Measurements from ENCODE around the gene TNFAIP2.

Gene TNFAIP2

GRCh38 chr14:103123634-103124500 is 606 bp downstream of the TNFAIP2 start:
- no peak for DNase-seq

DNA sequence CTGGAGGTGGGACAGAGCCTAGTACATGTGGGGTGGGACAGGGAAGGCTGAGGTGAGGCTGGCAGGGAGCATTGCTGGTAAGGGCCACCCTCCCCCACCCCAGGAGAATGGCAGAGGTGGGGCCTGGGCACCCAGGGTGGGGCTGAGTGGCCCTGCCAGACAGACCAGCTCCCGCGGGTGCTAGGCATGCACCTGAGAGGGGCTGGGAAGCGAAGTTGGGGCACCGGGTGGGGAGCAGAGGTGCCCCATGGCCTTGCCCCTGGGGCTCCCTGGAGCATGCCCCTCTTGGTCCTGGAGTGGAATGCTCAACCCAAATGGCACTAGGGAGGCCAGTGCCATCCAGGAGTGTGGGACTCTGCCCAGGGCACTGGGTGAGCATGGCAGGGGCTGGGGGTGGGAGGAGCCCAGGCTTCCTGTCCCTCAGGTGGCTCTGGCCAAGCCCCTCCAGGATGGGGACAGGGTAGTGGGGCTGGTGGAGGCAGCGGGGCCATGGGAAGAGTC is 1.3 kb downstream of the TNFAIP2 start:
- no peak for DNase-seq

- DNase-seq = no peak
These were observed 2.1 kb downstream of the TNFAIP2 start for GRCh38 chr14:103125098-103126070.

DNA sequence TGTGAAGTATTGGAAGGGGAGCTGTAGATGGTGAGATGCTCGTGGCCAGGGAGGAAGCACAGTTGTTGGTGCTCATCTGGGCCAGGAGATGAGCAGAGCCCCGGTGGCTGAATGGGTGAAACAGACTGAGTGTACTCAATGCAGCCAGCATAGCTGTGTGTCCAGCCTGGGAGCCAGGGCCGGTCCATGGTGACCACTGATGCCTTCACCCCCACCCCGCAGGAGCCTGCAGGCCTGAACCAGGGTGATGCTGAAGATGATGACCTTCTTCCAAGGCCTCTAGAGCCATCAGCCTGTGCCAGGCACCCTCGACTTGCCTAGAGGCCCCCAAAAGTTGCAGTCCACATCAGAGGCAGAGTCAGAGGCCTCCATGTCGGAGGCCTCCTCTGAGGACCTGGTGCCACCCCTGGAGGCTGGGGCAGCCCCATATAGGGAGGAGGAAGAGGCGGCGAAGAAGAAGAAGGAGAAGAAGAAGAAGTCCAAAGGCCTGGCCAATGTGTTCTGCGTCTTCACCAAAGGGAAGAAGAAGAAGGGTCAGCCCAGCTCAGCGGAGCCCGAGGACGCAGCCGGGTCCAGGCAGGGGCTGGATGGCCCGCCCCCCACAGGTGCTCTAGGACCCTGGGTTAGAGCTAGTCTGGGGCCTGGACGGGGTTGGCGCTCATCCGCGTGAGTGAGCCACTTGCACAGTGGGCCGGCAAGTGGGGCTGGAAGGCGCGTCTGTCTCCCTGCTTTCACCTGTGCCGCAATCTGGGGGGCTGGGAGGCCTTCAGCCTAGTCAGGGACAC is 3.0 kb downstream of the TNFAIP2 start:
- no peak for DNase-seq

GRCh38 chr14:103126873-103127304 is 3.6 kb downstream of the TNFAIP2 start:
- DNase-seq = no peak

DNA sequence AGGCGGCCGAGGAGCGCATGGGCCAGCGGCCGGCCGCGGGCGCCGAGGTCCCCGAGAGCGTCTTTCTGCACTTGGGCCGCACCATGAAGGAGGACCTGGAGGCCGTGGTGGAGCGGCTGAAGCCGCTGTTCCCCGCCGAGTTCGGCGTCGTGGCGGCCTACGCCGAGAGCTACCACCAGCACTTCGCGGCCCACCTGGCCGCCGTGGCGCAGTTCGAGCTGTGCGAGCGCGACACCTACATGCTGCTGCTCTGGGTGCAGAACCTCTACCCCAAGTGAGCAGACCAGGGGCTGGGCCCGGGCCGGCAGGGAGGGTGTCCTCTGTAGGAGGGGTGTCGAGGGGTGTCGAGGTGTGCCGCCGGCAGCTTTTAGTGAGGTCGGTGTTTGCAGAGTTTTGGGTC is 4.1 kb downstream of the TNFAIP2 start:
- DNase-seq = no peak

- no peak for DNase-seq
These were observed 4.8 kb downstream of the TNFAIP2 start for GRCh38 chr14:103127861-103128598.

DNA sequence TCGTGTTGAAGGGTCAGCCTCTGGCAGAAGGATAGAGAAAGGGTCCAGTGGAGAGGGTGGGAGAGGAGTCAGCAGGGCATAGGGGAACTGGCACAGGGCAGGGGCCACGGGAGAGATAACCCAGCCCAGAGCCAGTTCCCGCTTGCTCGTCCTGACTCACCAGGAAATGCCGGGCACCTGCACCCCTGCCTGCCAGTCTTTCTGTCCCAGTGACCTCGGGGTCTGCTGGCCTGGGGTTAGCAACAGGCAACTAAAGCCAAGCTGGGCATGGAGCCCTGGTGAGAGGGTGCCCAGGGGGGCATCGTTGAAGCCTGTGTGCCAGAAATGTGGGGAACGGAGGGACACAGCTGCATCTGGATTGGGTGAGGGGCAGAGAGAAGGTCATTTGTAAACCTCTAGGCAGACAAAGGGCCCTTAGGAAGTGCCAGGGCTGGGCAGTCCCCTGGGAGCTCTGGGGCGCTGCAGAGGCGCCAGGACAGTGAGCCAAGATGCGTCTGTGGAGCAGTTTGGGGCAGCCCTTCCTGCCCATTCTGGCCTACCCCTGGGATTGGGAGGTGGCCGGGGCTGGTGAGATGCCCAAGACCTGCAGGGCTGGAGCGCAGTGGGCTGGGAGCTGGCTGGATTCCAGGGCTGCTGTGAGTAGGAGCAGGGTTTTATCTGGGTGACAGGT is 5.5 kb downstream of the TNFAIP2 start:
- no peak for DNase-seq

GRCh38 chr14:103129301-103130016 is 6.2 kb downstream of the TNFAIP2 start:
- no peak for DNase-seq

DNA sequence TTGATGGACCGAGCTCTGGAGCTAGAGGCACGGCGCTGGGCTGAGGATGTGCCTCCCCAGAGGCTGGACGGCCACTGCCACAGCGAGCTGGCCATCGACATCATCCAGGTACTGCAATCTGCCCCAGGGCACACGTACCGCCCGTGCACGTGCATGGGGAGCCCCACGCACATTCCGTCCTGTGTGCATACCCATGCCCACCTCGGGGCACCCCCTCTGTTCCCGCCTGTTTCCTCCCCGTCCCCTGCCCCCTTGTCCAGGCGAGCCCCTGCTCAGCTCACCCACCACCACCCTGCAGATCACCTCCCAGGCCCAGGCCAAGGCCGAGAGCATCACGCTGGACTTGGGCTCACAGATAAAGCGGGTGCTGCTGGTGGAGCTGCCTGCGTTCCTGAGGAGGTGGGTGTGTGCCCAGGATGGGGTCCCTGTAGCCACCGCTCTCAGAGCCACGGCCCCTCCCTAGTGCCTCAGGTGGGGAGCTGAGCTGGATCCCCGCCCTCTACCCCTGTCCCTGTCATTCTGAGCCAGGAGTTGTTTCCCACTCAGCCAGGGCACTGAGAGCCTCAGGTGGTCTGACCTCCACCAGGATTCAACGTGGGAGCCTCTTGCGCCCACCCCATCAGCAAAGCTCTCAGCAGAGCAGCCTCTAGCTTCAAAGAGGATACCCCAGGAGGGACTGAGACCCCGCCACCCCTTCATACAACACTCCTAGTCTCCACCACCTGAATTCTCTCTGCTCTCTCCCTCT is 6.9 kb downstream of the TNFAIP2 start:
- DNase-seq = no peak

DNA sequence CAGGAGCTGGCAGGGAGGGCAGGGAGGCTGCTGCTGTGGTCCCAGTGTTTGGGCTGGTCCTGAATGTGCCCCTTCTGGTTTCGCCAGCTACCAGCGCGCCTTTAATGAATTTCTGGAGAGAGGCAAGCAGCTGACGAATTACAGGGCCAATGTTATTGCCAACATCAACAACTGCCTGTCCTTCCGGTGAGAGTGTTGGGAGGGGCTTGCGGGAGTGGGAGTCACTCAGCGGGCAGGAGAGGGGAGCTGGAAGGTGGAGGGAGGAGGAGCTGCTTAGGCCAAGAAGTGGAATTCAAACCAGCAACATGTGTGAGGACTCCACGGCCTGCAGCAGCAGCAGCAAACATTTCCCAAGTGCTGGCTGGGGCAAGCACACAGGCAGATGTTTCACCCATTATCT is 7.7 kb downstream of the TNFAIP2 start:
- peak; percentile 62 for DNase-seq

- DNase-seq = no peak
These were observed 8.3 kb downstream of the TNFAIP2 start for GRCh38 chr14:103131580-103131979.

GRCh38 chr14:103132381-103133209 is 9.3 kb downstream of the TNFAIP2 start:
- DNase-seq = no peak

DNA sequence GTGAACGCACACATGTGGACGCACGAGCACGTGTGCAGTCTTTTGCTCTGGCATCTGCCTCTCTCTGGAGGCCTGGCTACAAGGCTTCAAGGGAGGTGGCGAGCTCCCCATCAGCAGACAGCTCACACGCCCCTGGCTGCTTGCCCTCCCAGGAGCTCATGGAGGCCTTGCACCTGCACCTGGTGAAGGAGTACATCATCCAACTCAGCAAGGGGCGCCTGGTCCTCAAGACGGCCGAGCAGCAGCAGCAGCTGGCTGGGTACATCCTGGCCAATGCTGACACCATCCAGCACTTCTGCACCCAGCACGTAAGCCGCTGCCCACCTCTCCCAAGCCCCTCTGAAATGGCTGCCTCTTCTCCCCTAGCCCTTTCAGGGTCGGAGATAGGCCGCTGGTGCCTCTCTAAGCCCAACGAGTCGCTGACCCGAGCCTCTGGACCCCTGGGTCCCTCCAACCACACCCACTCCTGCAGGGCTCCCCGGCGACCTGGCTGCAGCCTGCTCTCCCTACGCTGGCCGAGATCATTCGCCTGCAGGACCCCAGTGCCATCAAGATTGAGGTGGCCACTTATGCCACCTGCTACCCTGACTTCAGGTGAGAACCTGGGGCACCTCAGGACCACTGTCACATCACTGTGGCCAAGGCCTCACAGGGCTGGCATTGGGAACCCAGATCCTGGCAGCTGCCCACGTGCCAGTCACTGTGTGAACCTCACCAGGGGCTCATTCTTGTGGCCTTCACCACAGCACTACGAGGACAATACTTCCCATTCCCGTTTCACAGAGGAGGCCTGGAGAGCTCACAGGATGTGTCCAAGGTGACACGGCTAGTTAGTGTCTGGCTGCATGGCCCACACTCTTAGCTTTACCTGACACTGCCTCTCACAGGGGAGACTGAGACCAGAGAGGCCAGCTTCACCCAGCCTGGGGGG is 10.2 kb downstream of the TNFAIP2 start:
- DNase-seq = no peak

GRCh38 chr14:103134405-103134804 is 11.1 kb downstream of the TNFAIP2 start:
- no peak for DNase-seq

DNA sequence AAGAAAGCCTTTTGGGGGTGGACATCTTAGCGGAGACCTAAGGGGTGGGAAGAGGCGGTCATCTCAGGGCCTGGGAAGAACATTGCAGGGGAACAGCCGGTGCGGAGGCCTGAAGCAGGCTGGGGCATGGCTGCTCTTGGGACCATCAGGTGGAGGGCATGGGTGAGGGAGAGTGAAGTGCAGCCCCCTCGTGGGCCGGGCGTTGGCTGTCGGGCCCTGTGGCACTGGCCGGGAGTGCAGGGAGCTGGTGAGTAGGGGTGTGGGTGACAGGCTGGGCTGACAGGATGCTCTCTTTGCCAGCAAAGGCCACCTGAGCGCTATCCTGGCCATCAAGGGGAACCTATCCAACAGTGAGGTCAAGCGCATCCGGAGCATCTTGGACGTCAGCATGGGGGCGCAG is 11.7 kb downstream of the TNFAIP2 start:
- no peak for DNase-seq
